Lower leg skin (tissue), 4 donors: ENCODE data around the gene TMEM140. TPM values are rescaled to one million over a fixed set of nuclear protein-coding genes. Genes with fewer than 3 reads are reported as not detected.
"Not testable (repeated sequence)": the region's sequence is repeated elsewhere in the genome, so short reads cannot be mapped to it uniquely, and the experiment has no call there.

ENCODE experiments used
- DNase-seq, 2 donors: peaks; one replicate each; pipeline ENCODE4 v3.0.0-alpha.2; 2019; ENCODE audit warnings: low spot score in 2 of 2
- H3K4me3 ChIP-seq: fragments of 200-600 bp; sonication (generic); 2 replicates; pipeline ENCODE4 v1.5.1; 2017; ENCODE audit warnings: mild to moderate bottlenecking, low read depth; ENCODE audit not compliant: poor library complexity, severe bottlenecking
- POLR2A ChIP-seq, 2 donors: fragments of 450-650 bp; IDR thresholded peaks; one replicate each; pipeline ENCODE4 v1.6.1; 2016 to 2017; ENCODE audit warnings: antibody characterized with exemption in 2 of 2, mild to moderate bottlenecking in 1 of 2, moderate library complexity in 1 of 2
- WGBS, 2 donors: methylation state at CpG; one replicate each; pipeline ENCODE4 v1.1.5; 2018; 5-methylcytosine and 5-hydroxymethylcytosine counted together
- intact Hi-C: fragments of 100-400 bp; cut with DNase I; formaldehyde crosslinking; loops from one replicate; pipeline ENCODE4 v1.15.0; 2023; ENCODE audit warnings: low total_unique reads
- total RNA-seq, 4 donors: library from RNA; depleted of rRNA; stranded (reverse); fragments of >200 nt; gene quantifications; one replicate each; pipeline ENCODE4 v1.1.0, GENCODE V29; 2016
- TF ChIP-seq, protein P1 (sequence below), 3 donors: fragments of 450-650 bp; IDR thresholded peaks; one replicate each; pipeline ENCODE4 v1.5.1; 2016; ENCODE audit warnings: antibody characterized with exemption in 3 of 3, mild to moderate bottlenecking in 3 of 3, moderate library complexity in 2 of 3

TMEM140 gene
- total RNA-seq, 4 donors from 2014 or later, result 4.3 to 8.6 (median 7.9) TPM

DNA sequence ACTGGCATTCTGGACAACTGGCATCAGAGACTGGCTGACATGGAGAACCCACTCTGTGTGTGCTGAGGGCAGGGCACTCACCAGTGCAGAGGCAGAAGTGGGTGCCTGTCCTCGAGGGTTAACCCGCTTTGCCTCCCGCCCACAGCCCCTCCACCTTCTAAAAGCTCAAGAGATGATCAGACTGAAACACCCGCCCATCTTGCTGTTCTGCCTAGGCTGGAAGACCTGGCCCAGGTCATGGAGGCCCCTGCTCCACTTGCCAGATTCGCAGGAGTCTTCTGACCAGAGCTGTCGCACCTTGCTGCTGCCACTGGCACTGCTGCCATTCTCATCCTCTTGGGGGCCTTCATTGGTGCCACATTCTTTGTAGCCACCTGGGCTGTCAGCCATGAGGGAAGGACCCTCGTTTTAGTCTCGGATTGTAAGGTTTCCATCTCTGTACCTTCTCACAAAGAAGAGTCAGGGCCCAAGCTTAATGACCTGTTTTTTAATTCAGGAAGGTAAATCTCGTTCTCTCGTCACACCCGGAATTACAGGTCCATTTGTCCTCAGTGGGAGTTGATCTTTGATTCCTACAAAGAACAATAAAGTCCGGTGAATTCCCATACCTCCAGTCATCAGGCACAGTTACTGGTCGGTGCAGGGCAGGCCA, 20.7 kb downstream of the TMEM140 start:
- intact Hi-C loops, result no loop called here
- WGBS, 2 donors, result 88 to 93% methylated on average over 13 of the region's 13 CpGs

DNA sequence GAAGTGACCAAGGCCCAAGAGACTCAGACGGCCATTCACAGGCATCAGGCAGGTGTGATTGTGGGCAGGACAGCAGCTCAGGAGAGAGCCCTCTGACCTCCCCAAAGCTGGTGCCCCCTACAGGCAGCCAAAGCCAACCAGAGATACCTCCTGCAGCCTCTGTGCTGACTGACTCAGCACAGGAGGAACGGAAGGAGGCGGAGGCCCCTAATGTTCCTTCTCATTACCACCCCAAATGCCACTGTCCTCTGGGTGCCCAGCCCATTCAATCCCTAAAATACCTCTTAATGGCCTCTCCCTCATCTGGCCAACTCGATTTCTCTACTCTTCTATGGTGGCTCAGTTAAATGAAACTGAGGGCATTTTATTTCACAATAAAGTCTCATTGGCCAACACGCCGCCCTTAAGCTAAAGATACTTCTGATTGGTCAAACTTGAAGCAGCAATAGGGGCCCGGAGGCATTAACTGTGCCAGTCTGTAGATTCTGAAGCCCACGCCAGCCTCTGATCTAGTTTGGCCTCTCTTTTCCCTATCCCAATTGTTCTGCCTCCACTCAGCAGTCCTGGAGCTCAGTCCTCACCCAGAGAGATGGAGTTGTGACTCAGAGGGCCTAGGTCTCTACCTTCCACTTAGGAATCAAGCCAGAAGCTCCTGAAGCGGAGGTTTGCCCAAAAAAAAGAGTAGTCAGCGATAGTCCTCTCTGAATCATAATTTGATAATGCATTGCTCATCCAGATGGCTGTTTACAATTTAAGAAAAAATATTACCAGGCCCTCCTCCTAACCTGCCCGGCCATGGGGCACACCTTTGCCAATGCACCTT, 21.5 kb downstream of the TMEM140 start:
- intact Hi-C loops, result no loop called here
- H3K4me3 ChIP-seq, result peak overlapping the region; percentile 90
- peak in 1 of 2 donors; percentile 82 for DNase-seq
- WGBS, 2 donors, result 50 to 57% methylated on average over 11 of the region's 11 CpGs
- no peak for TF ChIP-seq POLR2A (IDR thresholded peaks at IDR 0.05)

More for the DNA sequence above, 20.7 kb downstream of the TMEM140 start:
- peak in 1 of 2 donors; percentile 67 for DNase-seq
- H3K4me3 ChIP-seq, result no peak overlapping the region
- TF ChIP-seq, protein P1, sequence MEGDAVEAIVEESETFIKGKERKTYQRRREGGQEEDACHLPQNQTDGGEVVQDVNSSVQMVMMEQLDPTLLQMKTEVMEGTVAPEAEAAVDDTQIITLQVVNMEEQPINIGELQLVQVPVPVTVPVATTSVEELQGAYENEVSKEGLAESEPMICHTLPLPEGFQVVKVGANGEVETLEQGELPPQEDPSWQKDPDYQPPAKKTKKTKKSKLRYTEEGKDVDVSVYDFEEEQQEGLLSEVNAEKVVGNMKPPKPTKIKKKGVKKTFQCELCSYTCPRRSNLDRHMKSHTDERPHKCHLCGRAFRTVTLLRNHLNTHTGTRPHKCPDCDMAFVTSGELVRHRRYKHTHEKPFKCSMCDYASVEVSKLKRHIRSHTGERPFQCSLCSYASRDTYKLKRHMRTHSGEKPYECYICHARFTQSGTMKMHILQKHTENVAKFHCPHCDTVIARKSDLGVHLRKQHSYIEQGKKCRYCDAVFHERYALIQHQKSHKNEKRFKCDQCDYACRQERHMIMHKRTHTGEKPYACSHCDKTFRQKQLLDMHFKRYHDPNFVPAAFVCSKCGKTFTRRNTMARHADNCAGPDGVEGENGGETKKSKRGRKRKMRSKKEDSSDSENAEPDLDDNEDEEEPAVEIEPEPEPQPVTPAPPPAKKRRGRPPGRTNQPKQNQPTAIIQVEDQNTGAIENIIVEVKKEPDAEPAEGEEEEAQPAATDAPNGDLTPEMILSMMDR (IDR thresholded peaks at IDR 0.05), result no peak
- no peak for TF ChIP-seq POLR2A (IDR thresholded peaks at IDR 0.05)

GRCh38 chr7:135169964-135170273, 22.0 kb downstream of the TMEM140 start:
- TF ChIP-seq, protein P1 (IDR thresholded peaks at IDR 0.05), result no peak
- no peak for TF ChIP-seq POLR2A (IDR thresholded peaks at IDR 0.05)
- intact Hi-C loops, result no loop called here
- 0% methylated on average over 16 to 17 of the region's 17 CpGs for WGBS, 2 donors
- H3K4me3 ChIP-seq, result peak overlapping the region; percentile 90
- DNase-seq, result no peak

- 0 to 1% methylated on average over 21 to 44 of the region's 77 CpGs for WGBS, 2 donors
- TF ChIP-seq, protein P1 (IDR thresholded peaks at IDR 0.05), result peak in 1 of 3 donors; percentile 14
- no peak for TF ChIP-seq POLR2A (IDR thresholded peaks at IDR 0.05)
- peak; percentile 87 to 98 for DNase-seq
- peak within 1 kb of the TSS; percentile 90 for H3K4me3 ChIP-seq
- intact Hi-C loops, result no loop called here
Measured at GRCh38 chr7:135170274-135170997, 22.6 kb downstream of the TMEM140 start, which contains the start of gene CYREN. TSS of gene CYREN (minus strand) at chr7:135170707. CDS start at chr7:135168922, 1,785 bp downstream.

- 20 to 24% methylated on average over 12 of the region's 12 CpGs for WGBS, 2 donors
Measured at GRCh38 chr7:135170998-135171481, 23.2 kb downstream of the TMEM140 start.

DNA sequence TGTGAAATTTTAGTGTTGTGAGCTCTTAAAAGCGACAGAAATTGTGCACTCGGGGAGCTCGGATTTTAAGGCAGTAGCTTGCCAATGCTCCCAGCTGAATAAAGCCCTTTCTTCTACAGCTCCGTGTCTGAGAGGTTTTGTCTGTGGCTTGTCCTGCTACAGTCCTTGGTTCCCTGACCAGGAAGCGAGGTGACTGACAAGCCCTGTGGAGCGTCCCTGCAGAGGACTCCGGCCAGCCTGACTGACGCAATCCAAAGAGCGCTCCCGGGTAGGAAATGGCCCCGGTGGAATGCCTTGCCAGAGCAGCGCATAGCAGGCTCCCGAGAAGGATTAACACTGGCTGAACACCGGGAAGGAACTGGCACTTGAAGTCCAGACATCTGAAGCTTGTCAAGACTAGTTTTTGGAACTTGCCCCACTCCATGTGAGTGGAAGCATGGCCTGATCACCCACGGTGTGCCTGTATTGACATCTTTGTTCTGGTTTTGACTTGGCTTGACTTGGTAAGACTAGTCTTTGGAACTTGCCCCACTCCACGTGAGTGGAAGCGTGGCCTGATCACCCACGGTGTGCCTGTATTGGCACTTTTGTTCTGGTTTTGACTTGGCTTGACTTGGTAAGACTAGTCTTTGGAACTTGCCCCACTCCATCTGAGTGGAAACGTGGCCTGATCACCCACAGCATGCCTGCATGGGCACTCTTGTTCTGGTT, 23.9 kb downstream of the TMEM140 start:
- H3K4me3 ChIP-seq, intact Hi-C loops: not testable (repeated sequence)
- peak in 1 of 2 donors; percentile 91 for DNase-seq
- 42 to 59% methylated on average over 16 to 19 of the region's 19 CpGs for WGBS, 2 donors

More at GRCh38 chr7:135170998-135171481, 23.2 kb downstream of the TMEM140 start:
- peak overlapping the region; percentile 90 for H3K4me3 ChIP-seq
- intact Hi-C loops, result not testable (repeated sequence)
- DNase-seq, result peak in 1 of 2 donors; percentile 70

- intact Hi-C loops, H3K4me3 ChIP-seq: not testable (repeated sequence)
- WGBS, 2 donors, result 74 to 86% methylated on average over 4 of the region's 4 CpGs
- peak in 1 of 2 donors; percentile 71 for DNase-seq
Measured at GRCh38 chr7:135173916-135174315, 26.0 kb downstream of the TMEM140 start.
